ENCODE results near the gene IFITM1.
A peak's percentile ranks its signal among the peaks of the same experiment; 100 is the strongest.
"Not testable (repeated sequence)": the region's sequence is repeated elsewhere in the genome, so short reads cannot be mapped to it uniquely, and the experiment has no call there.

IFITM1 gene

DNA sequence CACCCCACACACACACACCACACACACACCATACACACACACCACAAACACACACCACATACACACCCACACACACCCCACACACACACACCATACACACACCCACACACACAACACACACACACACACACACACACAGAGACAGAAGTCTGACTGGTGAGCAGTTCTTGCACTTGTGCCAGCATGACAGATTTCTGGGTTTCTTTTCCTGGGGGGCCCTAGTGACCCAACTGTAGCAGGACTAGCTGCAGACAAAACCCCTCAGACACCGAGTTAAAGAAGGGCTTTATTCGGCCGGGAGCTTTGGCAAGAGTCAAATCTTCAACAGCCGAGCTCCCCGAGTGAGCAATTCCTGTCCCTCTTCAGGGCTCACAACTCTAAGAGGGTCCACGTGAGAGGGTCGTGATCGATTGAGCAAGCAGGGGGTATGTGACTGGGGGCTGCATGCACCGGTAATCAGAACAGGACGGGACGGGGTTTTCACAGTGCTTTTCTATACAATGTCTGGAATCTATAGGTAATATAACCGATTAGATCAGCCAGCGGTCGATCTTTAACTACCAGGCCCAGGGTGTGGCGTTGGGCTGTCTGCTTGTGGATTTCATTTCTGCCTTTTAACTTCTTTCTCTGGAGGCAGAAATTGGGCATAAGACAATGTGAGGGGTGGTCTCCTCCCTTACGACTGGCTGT is 36.3 kb downstream of the IFITM1 start:
- not testable (repeated sequence) for H3K27me3 Mint-ChIP-seq, H3K9me3 Mint-ChIP-seq, DNase-seq, ATAC-seq, H3K27ac Mint-ChIP-seq
- H3K4me1 Mint-ChIP-seq, result peaks cover 49% of the 10 kb centered on the region
- H3K4me3 Mint-ChIP-seq, result peak overlapping the region in 1 of 2 donors; percentile 36

DNA sequence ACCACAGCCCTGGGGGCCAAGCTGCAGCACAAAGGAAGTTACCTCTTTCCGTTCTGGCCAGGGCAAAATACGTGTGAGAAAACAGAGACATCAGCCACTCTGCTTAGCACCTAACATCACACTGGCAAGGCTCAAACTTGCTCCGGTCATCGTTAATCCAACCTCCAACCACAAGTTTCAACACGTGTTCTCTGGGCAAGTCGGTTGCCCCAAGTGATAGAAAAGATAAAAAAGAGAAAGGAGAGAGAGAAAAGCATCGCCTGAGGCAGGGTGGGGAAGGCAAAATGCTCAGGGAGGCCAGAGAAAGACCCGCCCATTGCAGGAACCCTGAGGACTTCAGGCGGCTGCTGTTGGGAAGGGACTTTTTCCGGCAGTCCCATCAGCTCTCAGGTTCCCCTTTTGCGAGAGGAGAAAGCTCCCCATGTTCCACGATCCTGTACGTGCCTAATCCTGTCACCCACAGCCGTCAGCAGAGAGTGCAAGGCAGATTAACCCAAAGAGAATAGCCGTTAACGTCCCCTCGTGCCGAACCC is 36.9 kb downstream of the IFITM1 start:
- ATAC-seq (no peak), DNase-seq (no peak)
- H3K4me3 Mint-ChIP-seq, result peak overlapping the region; percentile 35 to 36
- H3K27me3 Mint-ChIP-seq, result no peaks in the 10 kb centered on the region
- peak overlapping the region in 1 of 2 donors; percentile 9 for H3K27ac Mint-ChIP-seq
- H3K4me1 Mint-ChIP-seq, result peaks cover 52% of the 10 kb centered on the region
- H3K9me3 Mint-ChIP-seq, result no peaks in the 10 kb centered on the region

DNA sequence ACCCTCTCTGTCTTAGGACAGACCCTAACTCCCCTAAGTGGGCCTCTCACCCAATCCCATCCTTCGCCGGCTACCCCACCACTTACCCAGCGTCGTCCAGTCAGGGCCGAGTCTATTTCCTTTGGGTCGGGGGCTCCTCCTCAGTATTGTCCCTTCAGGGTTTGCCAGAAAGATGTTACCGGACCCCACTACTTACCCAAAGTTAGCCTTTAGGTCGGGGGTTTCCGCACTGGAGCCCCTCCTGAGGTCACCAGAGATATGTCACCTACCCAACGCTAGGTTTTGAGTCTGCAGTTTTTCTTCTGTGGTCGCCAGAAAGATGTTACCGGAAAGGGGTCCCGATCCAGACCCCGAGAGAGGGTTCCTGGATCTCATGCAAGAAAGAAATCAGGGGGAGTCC is 37.6 kb downstream of the IFITM1 start:
- H3K27me3 Mint-ChIP-seq, result no peaks in the 10 kb centered on the region
- H3K4me1 Mint-ChIP-seq, result peaks cover 52% of the 10 kb centered on the region
- no peak for DNase-seq
- no peaks in the 10 kb centered on the region for H3K9me3 Mint-ChIP-seq
- ATAC-seq, result no peak
- H3K4me3 Mint-ChIP-seq, result no peak overlapping the region
- no peak overlapping the region for H3K27ac Mint-ChIP-seq

DNA sequence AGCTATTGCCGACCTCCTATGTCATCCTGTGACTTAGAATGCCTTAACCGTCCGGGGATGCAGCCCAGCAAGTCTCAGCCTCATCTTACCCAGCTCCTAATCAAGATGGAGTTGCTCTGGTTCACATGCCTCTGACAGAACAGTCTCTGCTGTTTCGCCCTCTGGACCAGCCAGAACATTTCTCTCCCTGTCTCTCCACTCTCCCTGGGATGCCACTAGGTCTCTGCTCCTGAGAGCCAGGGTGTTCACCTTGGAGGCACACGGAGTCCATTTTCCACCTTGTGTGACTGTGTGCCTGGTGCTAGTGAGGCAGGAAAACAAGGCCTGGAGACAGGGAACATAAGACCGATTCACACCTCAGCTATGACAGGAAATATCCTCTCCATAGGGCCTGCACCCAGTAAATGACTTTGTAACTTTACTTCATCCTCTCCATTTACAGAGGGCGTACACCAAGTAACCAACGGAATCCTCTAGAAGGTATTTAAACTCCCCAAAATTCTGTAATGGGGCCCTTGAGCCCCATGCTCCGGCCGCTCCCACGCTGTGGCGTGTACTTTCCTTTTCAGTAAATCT is 38.7 kb downstream of the IFITM1 start:
- no peaks in the 10 kb centered on the region for H3K9me3 Mint-ChIP-seq
- DNase-seq (no peak), ATAC-seq (no peak)
- no peak overlapping the region for H3K27ac Mint-ChIP-seq
- H3K4me1 Mint-ChIP-seq, result peaks cover 52% of the 10 kb centered on the region
- no peak overlapping the region for H3K4me3 Mint-ChIP-seq
- no peaks in the 10 kb centered on the region for H3K27me3 Mint-ChIP-seq

DNA sequence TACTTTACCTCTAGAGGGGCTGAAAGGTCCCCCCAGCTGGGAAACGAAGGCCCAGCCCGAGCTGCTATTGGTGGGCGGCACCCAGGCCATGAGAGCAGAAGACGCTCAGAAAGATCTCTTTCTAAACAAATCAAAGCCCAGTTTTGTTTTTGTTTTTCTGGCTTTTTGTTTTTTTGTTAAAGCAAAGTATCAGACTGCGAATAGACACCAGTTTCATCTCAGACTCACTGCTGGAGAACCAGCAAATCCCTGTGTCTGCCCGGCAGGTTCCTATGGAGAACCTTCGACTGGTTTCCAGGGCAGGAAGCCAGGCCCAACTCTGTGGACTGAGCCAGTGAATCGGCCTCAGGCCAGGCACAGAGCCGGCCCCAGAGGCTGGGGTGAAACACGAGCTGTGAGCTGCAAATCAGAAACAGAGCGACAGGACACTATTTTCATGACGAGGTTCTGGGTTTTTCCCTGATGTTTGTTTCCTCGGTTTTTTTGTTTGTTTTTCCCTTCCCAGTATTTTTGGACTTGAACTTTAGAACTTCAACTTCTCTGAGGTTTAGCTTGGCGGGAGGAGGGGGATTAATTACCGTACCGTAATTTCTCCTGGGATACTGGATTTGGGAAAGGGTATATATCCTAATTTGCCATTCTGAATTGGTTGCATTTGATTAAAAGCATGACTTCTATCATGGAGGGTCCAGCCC is 39.5 kb downstream of the IFITM1 start:
- no peak overlapping the region for H3K4me3 Mint-ChIP-seq
- peak overlapping the region in 1 of 2 donors; percentile 23 for H3K27ac Mint-ChIP-seq
- no peaks in the 10 kb centered on the region for H3K27me3 Mint-ChIP-seq
- DNase-seq (peak in 1 of 2 donors; percentile 5), ATAC-seq (no peak)
- no peaks in the 10 kb centered on the region for H3K9me3 Mint-ChIP-seq
- H3K4me1 Mint-ChIP-seq, result peaks cover 52% of the 10 kb centered on the region

DNA sequence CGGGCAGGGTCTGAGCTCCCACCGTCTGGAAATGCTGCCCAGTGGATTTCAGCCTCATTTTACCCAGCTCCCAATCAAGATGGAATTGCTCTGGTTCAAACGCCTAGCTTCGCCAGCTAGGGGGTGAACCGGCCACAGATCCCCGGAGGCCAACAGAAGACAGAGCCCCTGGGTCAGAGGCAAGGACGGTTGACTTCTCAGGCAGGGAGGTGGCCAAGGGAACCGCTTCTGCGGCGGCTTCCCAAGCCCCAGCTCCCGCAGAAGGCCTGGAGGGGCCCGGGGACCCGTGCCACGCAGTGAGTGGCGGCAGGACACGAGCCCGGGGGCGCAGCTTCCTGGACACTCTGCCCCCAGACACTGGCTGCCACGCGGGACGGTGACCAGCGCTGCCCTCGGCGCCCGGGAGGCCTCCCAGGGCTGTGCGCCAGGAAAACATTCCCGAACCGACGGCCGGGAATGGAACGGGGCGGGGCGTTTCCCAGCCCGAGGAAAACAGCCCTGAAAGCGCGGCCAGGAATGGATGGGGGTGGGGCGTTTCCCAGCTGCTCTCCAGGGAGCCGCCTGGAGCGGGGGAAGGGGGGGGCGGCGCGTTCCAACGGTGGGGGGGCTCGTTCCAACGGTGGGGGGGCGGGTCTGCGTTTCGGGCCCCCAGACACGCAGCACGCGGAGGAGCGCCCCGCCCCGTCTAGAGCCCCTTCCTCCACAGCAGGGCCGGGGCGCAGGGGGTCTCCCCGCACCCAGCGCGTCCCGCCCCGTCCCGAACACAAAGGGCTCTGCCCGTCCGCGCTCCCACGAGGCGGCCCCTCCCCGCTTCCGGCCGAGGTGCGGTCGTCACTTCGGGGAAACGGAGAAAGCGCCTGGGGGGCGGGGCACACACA is 42.0 kb downstream of the IFITM1 start:
- peak; percentile 86 for ATAC-seq
- peak overlapping the region; percentile 79 to 88 for H3K4me3 Mint-ChIP-seq
- H3K9me3 Mint-ChIP-seq, result no peaks in the 10 kb centered on the region
- DNase-seq, result peak; percentile 85 to 94
- peaks cover 47% of the 10 kb centered on the region for H3K4me1 Mint-ChIP-seq
- H3K27ac Mint-ChIP-seq, result peak overlapping the region; percentile 94 to 95
- no peaks in the 10 kb centered on the region for H3K27me3 Mint-ChIP-seq

DNA sequence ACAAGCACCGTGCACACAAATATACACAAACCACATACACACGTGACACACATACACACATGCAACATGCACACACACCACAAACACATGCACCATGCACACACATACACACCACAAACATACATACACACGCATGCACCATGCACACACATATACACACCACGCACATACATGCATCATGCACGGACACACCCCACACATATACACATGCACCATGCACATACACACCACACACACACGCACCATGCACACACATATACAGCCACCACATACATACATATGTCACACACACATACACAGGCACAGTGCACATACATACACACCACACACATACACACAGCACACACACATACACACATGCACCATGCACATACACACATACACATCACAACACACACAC is 42.8 kb downstream of the IFITM1 start:
- Mint-ChIP-seq H3K4me3 (no peak overlapping the region), H3K27me3 (no peaks in the 10 kb centered on the region), H3K9me3 (peaks cover 0 to 8% of the 10 kb centered on the region in 2 donors), H3K4me1 (peaks cover 39% of the 10 kb centered on the region), H3K27ac (no peak overlapping the region)
- DNase-seq, result peak in 1 of 2 donors; percentile 4
- ATAC-seq, result no peak

DNA sequence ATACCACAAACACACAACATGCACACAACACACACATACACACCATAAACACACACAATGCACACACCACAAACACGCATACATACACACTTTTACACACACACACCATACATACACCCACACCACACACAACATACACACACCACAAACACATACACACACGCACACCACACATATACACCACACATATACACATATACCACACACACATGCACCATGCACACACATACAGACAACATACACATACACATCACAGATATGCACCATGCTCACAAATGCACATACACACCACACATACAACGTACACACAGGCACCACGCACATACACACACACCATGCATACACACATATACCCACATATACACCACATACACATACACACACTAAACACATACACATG is 43.7 kb downstream of the IFITM1 start:
- DNase-seq (no peak), ATAC-seq (no peak)
- H3K27ac Mint-ChIP-seq, result no peak overlapping the region
- peaks cover 0 to 8% of the 10 kb centered on the region in 2 donors for H3K9me3 Mint-ChIP-seq
- no peaks in the 10 kb centered on the region for H3K27me3 Mint-ChIP-seq
- no peak overlapping the region for H3K4me3 Mint-ChIP-seq
- peaks cover 33% of the 10 kb centered on the region for H3K4me1 Mint-ChIP-seq

DNA sequence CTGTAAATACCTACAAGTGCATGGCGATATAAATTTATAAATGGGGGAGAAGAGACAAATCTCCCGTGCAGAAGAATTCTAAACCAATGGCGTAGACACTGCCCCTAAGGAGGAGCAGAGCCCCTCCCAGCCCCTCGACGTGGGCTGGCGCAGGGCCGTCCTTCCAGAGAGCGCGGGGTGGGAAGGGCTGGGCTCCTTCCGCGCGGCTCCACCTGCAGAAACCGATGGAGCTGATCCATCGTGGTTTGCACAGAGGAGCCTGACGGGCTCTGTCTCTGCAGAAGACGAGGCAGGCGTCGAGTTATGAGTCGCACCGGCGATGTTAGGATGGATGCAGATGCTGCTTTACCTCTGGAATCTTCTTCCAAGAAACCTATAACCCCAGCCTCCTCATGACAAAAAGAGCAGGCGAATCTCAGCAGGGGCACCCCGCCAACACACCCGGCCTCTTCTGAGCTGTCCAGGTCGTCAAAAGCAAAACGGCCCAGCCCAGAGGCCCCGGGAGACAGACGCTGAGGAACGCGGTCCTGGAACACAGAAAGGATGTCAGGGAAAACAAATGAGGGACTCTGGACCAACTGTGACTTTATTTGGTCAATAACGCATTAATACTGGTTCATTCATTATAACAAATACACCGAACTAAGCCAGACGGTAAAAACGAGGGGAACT is 44.4 kb downstream of the IFITM1 start:
- Mint-ChIP-seq H3K27ac (no peak overlapping the region), H3K4me1 (peaks cover 26% of the 10 kb centered on the region), H3K9me3 (peaks cover 0 to 8% of the 10 kb centered on the region in 2 donors), H3K27me3 (no peaks in the 10 kb centered on the region), H3K4me3 (no peak overlapping the region)
- DNase-seq, result peak in 1 of 2 donors; percentile 8
- no peak for ATAC-seq

DNA sequence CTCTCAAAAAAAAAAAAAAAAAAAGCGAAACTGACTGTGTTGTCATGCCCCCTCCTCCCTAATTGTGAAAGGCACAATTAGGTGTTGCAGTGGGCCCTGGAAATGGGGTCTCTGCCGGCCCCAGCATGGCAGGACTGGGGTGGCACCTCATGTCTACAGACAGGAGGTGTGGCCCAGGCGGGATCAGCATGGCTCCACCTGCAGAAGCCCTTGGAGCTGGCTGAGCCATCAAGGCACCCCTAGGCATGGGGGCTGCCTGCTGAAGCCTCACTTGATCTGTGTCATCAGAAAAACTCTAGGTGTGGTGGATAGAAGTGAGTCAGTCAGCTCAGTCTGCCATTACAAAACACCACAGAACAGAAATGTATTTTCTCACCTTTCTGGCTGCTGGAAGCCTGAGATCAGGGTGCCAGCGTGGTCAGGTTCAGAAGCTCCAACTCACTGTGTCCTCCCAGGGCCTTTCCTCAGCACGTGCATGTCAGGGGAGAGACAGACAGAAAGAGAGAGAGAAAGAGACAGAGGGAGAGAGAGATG is 45.4 kb downstream of the IFITM1 start:
- DNase-seq (peak; percentile 39 to 59), ATAC-seq (peak; percentile 81)
- H3K27ac Mint-ChIP-seq, result no peak overlapping the region
- peaks cover under 1% of the 10 kb centered on the region for H3K27me3 Mint-ChIP-seq
- H3K4me1 Mint-ChIP-seq, result peaks cover 19% of the 10 kb centered on the region
- H3K4me3 Mint-ChIP-seq, result peak overlapping the region in 1 of 2 donors; percentile 36
- peaks cover 0 to 8% of the 10 kb centered on the region in 2 donors for H3K9me3 Mint-ChIP-seq

DNA sequence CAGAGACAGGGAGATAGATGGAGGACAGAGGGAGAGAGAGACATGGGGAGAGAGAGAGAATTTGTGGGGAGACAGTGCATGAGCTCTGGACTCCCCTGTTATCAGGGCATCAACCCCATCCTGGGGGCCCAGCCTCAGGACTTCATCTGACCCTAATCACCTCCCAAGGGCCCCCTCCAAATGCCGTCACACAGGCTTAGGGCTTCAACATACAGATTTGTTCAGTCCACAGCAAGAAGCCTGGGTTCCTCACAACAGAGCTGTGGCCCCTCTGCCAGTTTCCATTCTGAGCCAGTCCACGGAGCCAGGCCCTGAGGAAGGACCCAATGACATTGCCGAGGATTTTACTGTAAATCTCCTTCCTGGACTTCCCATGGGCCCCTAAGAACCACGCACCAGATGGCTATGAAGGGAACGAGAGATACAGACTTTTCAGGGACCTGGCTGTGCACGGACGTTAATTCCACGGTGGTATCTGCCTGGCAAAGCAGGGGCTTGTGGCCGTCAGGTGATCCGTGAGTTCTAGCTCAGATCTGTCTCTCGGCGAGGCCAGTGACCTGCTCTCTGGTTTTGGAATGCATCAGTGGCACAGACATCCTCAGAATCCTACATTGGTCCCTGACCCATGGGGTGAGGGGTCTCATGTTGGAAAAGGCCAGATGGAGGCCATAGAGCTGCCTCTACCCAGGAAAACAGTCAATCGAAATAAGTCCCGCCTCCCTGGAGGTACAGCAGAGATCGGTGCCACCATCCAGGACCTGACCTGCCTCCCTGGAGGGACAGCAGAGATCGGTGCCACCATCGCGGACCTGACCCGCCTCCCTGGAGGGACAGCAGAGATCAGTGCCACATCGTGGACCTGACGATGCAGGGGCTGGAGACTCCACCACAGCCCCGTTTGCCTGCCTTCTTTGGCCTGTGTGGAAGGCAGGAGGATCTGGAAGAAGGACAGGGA is 46.8 kb downstream of the IFITM1 start:
- DNase-seq (peak in 1 of 2 donors; percentile 9), ATAC-seq (no peak)
- H3K4me3 Mint-ChIP-seq, result no peak overlapping the region
- H3K27me3 Mint-ChIP-seq, result peaks cover 7% of the 10 kb centered on the region
- H3K4me1 Mint-ChIP-seq, result peaks cover 14% of the 10 kb centered on the region
- peak overlapping the region in 1 of 2 donors; percentile 82 for H3K27ac Mint-ChIP-seq
- H3K9me3 Mint-ChIP-seq, result peaks cover 0 to 8% of the 10 kb centered on the region in 2 donors

DNA sequence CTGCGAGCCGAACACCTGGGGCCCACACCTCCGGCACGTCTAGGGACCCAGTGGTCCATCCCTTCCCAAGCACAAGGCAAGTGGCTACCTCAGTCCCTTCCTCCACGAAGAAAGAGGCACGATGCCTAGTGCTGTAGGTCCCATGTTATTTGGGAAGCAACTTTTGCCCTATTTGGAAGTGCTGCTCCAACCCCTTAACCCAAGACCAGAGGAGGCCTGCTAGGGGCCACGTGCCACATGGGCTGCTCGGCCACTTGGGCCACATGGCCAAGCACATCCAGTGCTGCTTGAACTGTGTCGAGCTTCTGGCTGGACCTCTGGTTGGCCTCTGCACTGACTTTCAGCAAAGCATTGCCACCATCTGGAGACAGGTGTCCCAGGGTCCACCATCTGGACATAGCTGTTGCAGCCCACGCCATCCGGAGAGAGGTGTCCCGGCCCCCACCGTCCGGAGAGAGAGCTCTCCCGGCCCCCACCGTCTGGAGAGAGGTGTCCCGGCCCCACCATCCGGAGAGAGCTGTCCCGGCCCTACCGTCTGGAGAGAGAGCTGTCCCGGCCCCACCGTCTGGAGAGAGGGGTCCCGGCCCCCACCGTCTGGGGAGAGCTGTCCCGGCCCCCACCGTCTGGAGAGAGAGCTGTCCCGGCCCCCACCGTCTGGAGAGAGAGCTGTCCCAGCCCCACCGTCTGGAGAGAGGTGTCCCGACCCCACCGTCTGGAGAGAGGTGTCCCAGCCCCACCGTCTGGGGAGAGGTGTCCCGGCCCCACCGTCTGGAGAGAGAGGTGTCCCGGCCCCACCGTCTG is 49.0 kb downstream of the IFITM1 start:
- DNase-seq (peak in 1 of 2 donors; percentile 7), ATAC-seq (no peak)
- Mint-ChIP-seq H3K4me1 (peaks cover 16% of the 10 kb centered on the region), H3K4me3 (no peak overlapping the region), H3K9me3 (peaks cover 0 to 8% of the 10 kb centered on the region in 2 donors), H3K27me3 (peaks cover 29% of the 10 kb centered on the region), H3K27ac (no peak overlapping the region)

DNA sequence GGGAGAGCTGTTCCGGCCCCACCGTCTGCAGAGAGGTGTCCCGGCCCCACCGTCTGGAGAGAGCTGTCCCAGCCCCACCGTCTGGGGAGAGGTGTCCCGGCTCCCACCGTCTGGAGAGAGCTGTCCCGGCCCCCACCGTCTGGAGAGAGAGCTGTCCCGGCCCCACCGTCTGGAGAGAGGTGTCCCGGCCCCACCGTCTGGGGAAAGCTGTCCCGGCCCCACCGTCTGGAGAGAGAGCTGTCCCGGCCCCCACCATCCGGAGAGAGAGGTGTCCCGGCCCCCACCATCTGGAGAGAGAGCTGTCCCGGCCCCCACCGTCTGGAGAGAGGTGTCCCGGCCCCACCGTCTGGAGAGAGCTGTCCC is 49.6 kb downstream of the IFITM1 start:
- H3K27ac Mint-ChIP-seq, DNase-seq, ATAC-seq, H3K9me3 Mint-ChIP-seq, H3K4me3 Mint-ChIP-seq: not testable (repeated sequence)
- H3K4me1 Mint-ChIP-seq, result peaks cover 22% of the 10 kb centered on the region
- H3K27me3 Mint-ChIP-seq, result peaks cover 34% of the 10 kb centered on the region

All from stimulated activated naive CD8-positive, alpha-beta T cell treated with anti-CD3 and anti-CD28 coated beads, Interleukin-15, amount 100 ng/mL, for 72 hours (primary cell).